Measurements from ENCODE around the gene WDR13. TPM values are rescaled to one million over a fixed set of nuclear protein-coding genes. Genes with fewer than 3 reads are reported as not detected.
A peak's percentile ranks its signal among the peaks of the same experiment; 100 is the strongest.

The WDR13 gene
- total RNA-seq, 4 donors from 2014 or later = 96.5 to 238 (median 184) TPM

DNA sequence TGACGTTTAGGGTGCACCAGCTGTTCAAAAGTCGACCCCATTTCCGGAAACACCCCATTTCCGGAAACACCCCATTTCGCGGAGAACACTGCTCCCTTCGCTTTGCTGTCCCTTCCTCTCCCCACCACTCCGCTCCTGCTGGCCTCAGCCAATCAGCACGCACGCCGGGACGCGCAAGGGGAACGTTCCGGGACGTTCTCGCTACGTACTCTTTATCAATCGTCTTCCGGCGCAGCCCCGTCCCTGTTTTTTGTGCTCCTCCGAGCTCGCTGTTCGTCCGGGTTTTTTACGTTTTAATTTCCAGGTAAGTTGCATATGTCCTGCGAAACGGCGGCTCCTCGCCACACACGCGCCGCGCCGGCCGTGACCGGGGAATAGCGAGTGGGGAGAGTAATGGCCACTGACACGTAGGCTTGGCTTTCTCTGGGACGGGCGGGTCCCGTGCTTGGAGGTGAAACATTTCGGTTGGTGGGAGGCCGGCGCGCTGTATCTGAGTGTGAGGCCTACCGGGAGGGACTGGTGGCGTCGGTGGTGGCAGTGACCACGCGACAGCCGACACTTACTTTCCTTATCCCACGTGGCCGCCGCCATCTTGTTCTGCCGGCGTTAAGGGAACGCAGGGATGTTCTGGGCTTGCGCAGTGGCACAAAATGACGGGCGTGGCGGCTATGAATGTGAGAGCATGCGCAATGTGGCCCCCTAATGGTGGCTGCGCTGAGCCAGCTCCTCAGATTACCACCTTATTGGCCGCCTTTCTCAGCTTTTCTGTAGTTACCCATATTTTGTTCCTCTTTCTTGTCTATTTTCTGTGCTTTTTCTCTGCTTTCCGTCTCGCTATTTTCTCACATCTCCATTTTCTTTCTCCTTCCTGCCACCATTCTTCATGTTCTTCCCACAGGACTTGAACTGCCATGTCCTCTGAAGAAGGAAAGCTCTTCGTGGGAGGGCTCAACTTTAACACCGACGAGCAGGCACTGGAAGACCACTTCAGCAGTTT, 22.7 kb upstream of the WDR13 start, which contains the start of gene RBM3:
Gene RBM3, plus strand, starts transcription at position 215 of the 997 bp plus-strand sequence. Its CDS starts 697 bp downstream, at position 912.
- TF ChIP-seq POLR2AphosphoS5 (IDR thresholded peaks at IDR 0.05) = peak; percentile 85 to 94 (median 94)
- TF ChIP-seq POLR2A (IDR thresholded peaks at IDR 0.05) = peak; percentile 91
- TF ChIP-seq, protein P1, sequence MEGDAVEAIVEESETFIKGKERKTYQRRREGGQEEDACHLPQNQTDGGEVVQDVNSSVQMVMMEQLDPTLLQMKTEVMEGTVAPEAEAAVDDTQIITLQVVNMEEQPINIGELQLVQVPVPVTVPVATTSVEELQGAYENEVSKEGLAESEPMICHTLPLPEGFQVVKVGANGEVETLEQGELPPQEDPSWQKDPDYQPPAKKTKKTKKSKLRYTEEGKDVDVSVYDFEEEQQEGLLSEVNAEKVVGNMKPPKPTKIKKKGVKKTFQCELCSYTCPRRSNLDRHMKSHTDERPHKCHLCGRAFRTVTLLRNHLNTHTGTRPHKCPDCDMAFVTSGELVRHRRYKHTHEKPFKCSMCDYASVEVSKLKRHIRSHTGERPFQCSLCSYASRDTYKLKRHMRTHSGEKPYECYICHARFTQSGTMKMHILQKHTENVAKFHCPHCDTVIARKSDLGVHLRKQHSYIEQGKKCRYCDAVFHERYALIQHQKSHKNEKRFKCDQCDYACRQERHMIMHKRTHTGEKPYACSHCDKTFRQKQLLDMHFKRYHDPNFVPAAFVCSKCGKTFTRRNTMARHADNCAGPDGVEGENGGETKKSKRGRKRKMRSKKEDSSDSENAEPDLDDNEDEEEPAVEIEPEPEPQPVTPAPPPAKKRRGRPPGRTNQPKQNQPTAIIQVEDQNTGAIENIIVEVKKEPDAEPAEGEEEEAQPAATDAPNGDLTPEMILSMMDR (IDR thresholded peaks at IDR 0.05) = peak; percentile 37 to 64 (median 42)
- TF ChIP-seq EP300 (IDR thresholded peaks at IDR 0.05; ENCODE audit: low read depth) = peak; percentile 1
- DNase-seq = peak; percentile 94
- in situ Hi-C loops (cut with MboI; ENCODE audit: low pct_ligation_motif_present in 1 of 4, low pct_unique_long_range_greater_than_20kb in 1 of 4, low sequenced_read_pairs in 3 of 4) (no loop called here), intact Hi-C loops (cut with DNase I; ENCODE audit: low total_unique reads) (no loop called here)
- Histone ChIP-seq H3K4me1 (peaks cover 9 to 15% (median 12%) of the 10 kb centered on the region in 4 donors), H3K36me3 (peaks cover 0 to 16% (median 5%) of the 10 kb centered on the region in 4 donors), H3K4me3 (peak within 1 kb of the TSS; percentile 51 to 90 (median 74)), H3K9me3 (no peaks in the 10 kb centered on the region), H3K27ac (peak within 1 kb of the TSS; percentile 96 to 99 (median 98)), H3K27me3 (no peaks in the 10 kb centered on the region)
- 40% methylated on average over 71 of the region's 71 CpGs; no CpG with 5 or more reads in 1 of the 2 donors for WGBS, 2 donors (ENCODE audit: low coverage in 1 of 2)

DNA sequence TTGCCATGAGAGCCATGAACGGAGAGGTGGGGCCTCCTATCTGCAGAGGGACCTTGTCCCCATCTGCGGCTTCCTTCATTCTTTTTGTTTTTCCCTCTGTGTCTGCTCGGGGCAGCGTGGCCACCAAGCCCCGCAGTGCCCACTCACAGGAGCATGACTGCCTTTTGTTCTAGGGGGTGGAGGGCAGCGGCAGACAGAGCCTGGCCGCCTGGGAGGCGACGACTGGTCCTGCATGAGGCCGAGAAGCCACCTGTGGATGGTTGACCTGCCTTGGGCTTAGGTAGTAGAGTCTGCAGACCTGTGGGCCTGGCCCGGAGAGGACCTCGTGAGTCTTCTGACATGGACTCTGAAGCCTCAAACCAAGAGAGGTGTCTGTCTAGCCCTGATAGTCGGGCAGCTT, 21.6 kb upstream of the WDR13 start:
- no peaks in the 10 kb centered on the region for H3K27me3 ChIP-seq
- peak overlapping the region; percentile 96 to 99 (median 98) for H3K27ac ChIP-seq
- whole genome bisulfite sequencing, 2 donors (ENCODE audit: low coverage in 1 of 2) = 73% methylated on average over 13 of the region's 13 CpGs; no CpG with 5 or more reads in 1 of the 2 donors
- no peaks in the 10 kb centered on the region for H3K9me3 ChIP-seq
- H3K4me1 ChIP-seq = peaks cover 9 to 15% (median 12%) of the 10 kb centered on the region in 4 donors
- peaks cover 0 to 16% (median 5%) of the 10 kb centered on the region in 4 donors for H3K36me3 ChIP-seq
- no peak for DNase-seq
- intact Hi-C loops (cut with DNase I; ENCODE audit: low total_unique reads) = no loop called here
- H3K4me3 ChIP-seq = peak overlapping the region in 3 of 4 donors; percentile 63 to 90 (median 84)
- TF ChIP-seq, protein P1 (IDR thresholded peaks at IDR 0.05) = no peak
- TF ChIP-seq POLR2A (IDR thresholded peaks at IDR 0.05) (no peak), POLR2AphosphoS5 (IDR thresholded peaks at IDR 0.05) (no peak), EP300 (IDR thresholded peaks at IDR 0.05; ENCODE audit: low read depth) (no peak)
- in situ Hi-C loops (cut with MboI; ENCODE audit: low pct_ligation_motif_present in 1 of 4, low pct_unique_long_range_greater_than_20kb in 1 of 4, low sequenced_read_pairs in 3 of 4) = no loop called here

DNA sequence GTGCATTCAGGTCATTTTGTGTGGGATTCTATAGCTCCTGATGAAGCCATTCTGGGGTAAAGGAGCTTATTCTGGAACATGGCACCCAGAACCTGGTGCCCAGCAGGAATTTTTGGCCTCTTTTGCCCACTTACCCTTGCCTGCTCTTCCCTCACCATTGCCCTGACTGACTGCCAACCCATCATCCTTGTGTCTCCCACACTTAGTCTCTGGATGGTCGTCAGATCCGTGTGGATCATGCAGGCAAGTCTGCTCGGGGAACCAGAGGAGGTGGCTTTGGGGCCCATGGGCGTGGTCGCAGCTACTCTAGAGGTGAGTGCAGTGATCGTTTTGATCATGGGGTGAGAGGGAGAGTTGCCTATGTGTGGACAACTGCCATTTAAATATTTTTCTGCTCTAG, 21.2 kb upstream of the WDR13 start:
- H3K36me3 ChIP-seq = peaks cover 0 to 16% (median 5%) of the 10 kb centered on the region in 4 donors
- in situ Hi-C loops (cut with MboI; ENCODE audit: low pct_ligation_motif_present in 1 of 4, low pct_unique_long_range_greater_than_20kb in 1 of 4, low sequenced_read_pairs in 3 of 4) (no loop called here), intact Hi-C loops (cut with DNase I; ENCODE audit: low total_unique reads) (no loop called here)
- H3K9me3 ChIP-seq = no peaks in the 10 kb centered on the region
- H3K4me3 ChIP-seq = peak overlapping the region in 2 of 4 donors; percentile 63 to 90
- TF ChIP-seq, protein P1 (IDR thresholded peaks at IDR 0.05) = no peak
- TF ChIP-seq POLR2A (IDR thresholded peaks at IDR 0.05) = no peak
- no peak for TF ChIP-seq EP300 (IDR thresholded peaks at IDR 0.05; ENCODE audit: low read depth)
- TF ChIP-seq POLR2AphosphoS5 (IDR thresholded peaks at IDR 0.05) = no peak
- peak overlapping the region in 3 of 4 donors; percentile 97 to 99 (median 99) for H3K27ac ChIP-seq
- H3K4me1 ChIP-seq = peaks cover 9 to 15% (median 12%) of the 10 kb centered on the region in 4 donors
- no peaks in the 10 kb centered on the region for H3K27me3 ChIP-seq
- no peak for DNase-seq
- 59% methylated on average over 6 of the region's 6 CpGs; no CpG with 5 or more reads in 1 of the 2 donors for WGBS, 2 donors (ENCODE audit: low coverage in 1 of 2)

DNA sequence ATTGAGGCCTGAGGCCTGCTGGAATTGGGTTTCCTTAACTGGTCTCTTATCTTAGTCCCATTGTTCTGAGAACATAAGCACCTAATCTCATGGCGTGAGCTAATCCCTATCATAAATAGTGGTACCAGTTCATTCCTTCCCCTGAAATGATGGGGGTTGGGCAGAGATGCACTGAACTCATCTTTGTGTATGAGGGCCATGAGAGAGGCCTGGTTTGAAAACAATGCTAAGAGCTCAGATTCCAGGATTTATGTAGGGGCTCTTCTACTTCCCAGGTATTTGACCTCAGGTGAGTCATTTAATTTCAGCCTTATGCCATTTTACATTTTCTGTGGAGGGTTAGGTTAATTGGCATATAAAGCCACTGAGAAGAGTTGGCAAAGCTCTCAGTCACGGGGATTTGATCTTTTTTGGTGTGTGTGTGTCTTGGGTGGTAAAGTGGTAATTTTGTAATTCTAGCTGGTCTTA, 18.6 kb upstream of the WDR13 start:
- H3K4me3 ChIP-seq = no peak overlapping the region
- no peak for DNase-seq
- H3K27me3 ChIP-seq = no peaks in the 10 kb centered on the region
- WGBS, 2 donors (ENCODE audit: low coverage in 1 of 2) = 63% methylated on average over 2 of the region's 2 CpGs; no CpG with 5 or more reads in 1 of the 2 donors
- in situ Hi-C loops (cut with MboI; ENCODE audit: low pct_ligation_motif_present in 1 of 4, low pct_unique_long_range_greater_than_20kb in 1 of 4, low sequenced_read_pairs in 3 of 4) = no loop called here
- H3K9me3 ChIP-seq = no peaks in the 10 kb centered on the region
- no peak overlapping the region for H3K27ac ChIP-seq
- peaks cover 0 to 16% (median 5%) of the 10 kb centered on the region in 4 donors for H3K36me3 ChIP-seq
- TF ChIP-seq, protein P1 (IDR thresholded peaks at IDR 0.05) = no peak
- TF ChIP-seq EP300 (IDR thresholded peaks at IDR 0.05; ENCODE audit: low read depth) (no peak), POLR2AphosphoS5 (IDR thresholded peaks at IDR 0.05) (no peak), POLR2A (IDR thresholded peaks at IDR 0.05) (no peak)
- H3K4me1 ChIP-seq = peaks cover 9 to 15% (median 12%) of the 10 kb centered on the region in 4 donors
- intact Hi-C loops (cut with DNase I; ENCODE audit: low total_unique reads) = no loop called here
